NCI-H446 treated with DMSO at 0.1 percent for 48 hours (cell line): ENCODE results near the gene F10.
"Not testable (repeated sequence)": the region's sequence is repeated elsewhere in the genome, so short reads cannot be mapped to it uniquely, and the experiment has no call there.

Experiments
- DNase-seq: peaks from one replicate; lab custom pipeline; 2025; lab: John Stamatoyannopoulos, UW

The F10 gene

GRCh38 chr13:113122550-113123225 lies at the start of gene F10:
Gene F10, plus strand, starts transcription at chr13:113122799. Its CDS starts 57 bp downstream, at chr13:113122856.
- DNase-seq: no peak

- no peak for DNase-seq
Observed at GRCh38 chr13:113073942-113074341, 48.7 kb upstream of the F10 start.

GRCh38 chr13:113074401-113074800 lies 48.2 kb upstream of the F10 start:
- no peak for DNase-seq

GRCh38 chr13:113074876-113075275 lies 47.7 kb upstream of the F10 start:
- no peak for DNase-seq

DNA sequence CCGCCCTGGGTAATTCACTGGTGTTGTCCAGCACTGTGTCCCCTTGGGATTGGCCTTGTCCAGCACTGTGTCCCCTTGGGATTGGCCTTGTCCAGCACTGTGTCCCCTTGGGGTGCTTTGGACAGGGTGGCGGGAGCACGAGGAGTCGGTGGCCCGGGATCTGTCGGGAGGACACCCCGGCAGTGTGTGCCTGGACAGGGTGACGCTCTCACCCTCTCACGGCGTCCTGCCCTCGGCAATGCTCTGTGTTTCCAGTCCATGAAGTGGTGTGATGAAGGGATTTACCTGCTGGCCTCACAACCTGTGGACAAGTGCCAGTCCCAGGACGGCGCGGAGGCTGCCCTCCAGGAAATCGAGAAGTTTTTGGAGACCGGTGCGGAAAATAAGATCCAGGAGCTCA lies 46.9 kb upstream of the F10 start:
- DNase-seq: no peak

GRCh38 chr13:113076681-113077401 lies 45.8 kb upstream of the F10 start:
- no peak for DNase-seq

DNA sequence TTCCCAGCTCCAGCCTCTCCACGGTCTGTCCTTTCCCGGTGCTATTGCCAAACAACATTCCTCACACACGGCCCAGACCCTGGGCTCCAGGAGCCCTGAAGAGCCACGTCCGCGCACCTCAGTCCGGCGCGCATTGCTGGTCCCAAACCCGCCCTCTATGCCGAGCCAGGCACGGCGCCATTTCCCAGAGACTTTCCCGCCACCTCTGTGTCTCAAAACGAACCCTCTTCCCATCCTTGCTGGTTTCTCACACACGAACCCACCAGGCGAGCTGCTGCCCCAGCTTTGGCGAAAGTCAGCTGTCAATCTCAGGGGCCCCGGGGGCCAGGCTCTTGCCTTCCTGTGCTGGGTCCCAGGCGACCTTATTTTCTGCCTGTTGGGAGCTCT lies 45.0 kb upstream of the F10 start:
- DNase-seq: no peak

- DNase-seq: no peak
Observed at GRCh38 chr13:113077953-113078901, 44.4 kb upstream of the F10 start.

DNA sequence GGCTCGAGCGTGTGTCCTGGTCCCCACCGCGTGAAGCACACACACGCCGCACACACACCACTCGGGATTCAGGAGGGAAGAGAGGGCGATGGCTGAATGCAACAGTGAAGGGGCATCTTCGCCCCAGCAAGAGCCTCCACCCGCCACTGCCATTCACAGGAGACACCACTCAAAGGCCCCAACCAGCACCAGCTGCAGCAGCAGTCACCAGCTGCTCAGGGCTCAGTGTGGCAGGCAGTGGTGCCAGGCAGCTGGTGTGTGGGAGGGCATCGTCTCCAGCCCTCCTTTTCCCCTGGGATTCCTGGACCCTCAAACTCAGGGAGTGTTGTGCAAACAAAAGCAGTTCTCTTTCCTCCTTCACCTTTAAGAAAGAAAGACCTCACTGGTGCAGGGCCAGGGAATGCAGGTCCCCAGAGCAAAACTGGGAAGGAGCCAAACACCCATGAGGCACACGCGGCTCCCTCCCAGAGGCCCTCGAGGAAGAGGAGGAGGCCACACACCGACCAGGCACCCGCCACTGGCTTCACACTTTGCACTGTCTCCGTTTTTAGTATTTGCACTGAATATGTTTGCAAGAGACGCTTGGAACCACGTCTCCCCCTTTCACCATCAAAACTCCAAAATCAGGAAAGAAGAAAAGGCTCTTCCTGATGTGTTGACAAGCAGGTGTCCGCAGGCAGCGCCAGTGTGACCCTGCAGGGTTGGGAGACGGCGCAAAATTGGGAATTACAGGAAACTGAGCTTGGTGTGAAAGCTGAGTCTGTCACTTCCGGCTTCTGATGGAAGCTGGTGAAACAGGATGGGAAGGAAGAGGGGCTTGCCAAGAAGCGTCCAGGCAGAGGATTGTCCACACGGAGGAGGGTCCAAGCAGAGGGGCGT lies 43.5 kb upstream of the F10 start:
- DNase-seq: no peak

GRCh38 chr13:113079781-113080080 lies 42.9 kb upstream of the F10 start:
- not testable (repeated sequence) for DNase-seq

GRCh38 chr13:113080361-113080831 lies 42.2 kb upstream of the F10 start:
- no peak for DNase-seq

GRCh38 chr13:113080901-113081521 lies 41.6 kb upstream of the F10 start:
- DNase-seq: no peak

GRCh38 chr13:113082198-113083021 lies 40.2 kb upstream of the F10 start:
- no peak for DNase-seq

- no peak for DNase-seq
Observed at GRCh38 chr13:113083022-113083373, 39.6 kb upstream of the F10 start.

DNA sequence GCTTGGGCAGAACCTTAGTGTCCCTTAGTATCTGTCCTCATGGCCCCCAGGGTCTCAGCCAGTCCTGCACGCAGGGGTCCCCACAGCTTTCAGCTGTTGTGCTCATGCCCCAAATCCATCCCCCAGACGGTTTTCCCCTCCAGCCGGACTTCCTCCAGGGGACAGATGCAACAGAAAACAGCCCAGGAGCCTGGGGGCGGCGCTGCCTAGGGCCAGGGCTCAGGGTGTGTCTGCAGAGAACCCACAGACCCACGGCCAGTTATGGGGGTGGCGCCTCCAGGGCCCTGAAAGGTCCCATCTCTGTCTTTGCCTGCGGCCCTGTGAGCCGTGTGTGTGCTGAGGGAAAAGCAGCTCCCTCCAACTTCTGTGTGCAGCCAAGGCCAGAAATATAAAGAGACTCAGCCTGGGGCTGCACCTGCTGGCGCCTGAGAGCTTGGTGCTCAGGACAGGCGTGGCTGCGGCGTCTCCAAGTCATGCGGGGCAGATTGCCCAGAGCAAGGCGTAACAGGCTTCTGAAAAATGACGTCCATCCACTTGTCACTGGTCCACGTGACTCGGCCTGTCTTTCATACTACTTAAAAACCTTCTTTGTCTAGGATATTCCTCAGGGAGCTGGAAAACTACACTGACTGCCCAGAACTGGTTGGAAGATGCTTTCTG lies 39.1 kb upstream of the F10 start:
- DNase-seq: no peak

GRCh38 chr13:113084094-113084942 lies 38.3 kb upstream of the F10 start:
- DNase-seq: no peak

DNA sequence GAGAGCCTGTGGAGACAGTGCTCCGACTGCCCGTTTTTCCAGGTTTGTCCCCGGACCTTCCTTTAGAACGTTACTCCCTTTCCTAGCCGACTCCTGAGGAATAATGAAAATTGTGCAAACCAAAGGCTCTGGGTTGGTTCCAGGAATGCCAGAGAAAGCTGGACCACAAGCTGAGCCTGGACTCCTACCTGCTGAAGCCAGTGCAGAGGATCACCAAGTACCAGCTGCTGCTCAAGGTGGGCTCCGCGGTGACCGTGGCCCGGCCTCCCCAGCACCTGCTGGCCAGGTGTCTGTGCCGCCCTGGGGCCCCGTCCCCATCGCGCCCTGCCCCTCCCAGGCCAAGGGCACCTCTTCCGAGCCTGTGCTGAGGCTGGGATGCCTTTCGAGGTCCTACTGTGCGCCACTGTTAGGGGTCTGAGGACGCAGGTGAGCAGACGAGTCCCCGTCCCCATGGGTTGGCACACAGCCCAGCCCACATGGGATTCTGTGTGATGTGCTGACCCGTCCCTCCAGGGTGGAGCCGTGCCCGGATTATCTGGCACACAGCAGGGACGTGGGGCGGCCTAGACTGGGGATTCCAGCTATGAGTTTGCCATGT lies 37.6 kb upstream of the F10 start:
- DNase-seq: no peak

DNA sequence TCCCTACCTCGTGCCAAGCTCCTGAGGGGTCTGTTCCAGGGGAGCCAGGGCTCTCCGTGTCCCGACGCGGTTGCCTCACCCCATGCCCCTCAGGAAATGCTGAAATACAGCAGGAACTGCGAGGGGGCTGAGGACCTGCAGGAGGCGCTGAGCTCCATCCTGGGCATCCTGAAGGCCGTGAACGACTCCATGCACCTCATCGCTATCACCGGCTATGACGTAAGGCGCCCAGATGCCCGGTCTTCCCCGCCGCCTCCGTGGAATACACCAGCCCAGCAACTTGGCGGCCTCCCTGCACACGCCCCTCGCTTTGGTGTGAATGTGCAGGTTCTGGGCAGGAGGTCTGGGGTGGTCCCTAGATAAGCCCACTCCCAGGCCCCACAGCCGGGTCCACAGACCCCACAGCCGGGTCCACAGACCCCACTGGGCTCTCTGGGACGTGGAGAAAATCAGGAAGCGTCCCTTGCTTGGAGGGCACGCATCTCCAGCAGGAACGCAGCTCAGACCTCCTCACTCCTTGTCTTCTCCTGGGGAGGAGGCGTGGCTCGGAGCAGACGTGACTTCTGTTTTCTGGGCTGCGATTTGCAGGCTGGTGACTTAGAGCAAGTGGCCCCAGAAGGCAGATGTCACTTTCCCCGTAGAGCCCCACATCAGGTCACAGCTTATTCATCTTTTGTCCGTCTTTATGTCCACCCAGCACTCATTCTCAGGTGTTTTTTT lies 36.4 kb upstream of the F10 start:
- no peak for DNase-seq
